Measurements from ENCODE around the gene SHB. TPM values are rescaled to one million over a fixed set of nuclear protein-coding genes. Genes with fewer than 3 reads are reported as not detected.
A peak's percentile ranks its signal among the peaks of the same experiment; 100 is the strongest.
"Not testable (repeated sequence)": the region's sequence is repeated elsewhere in the genome, so short reads cannot be mapped to it uniquely, and the experiment has no call there.

Gene SHB
- total RNA-seq, 4 donors from 2014 or later, result 17.7 to 31.4 (median 24.2) TPM

DNA sequence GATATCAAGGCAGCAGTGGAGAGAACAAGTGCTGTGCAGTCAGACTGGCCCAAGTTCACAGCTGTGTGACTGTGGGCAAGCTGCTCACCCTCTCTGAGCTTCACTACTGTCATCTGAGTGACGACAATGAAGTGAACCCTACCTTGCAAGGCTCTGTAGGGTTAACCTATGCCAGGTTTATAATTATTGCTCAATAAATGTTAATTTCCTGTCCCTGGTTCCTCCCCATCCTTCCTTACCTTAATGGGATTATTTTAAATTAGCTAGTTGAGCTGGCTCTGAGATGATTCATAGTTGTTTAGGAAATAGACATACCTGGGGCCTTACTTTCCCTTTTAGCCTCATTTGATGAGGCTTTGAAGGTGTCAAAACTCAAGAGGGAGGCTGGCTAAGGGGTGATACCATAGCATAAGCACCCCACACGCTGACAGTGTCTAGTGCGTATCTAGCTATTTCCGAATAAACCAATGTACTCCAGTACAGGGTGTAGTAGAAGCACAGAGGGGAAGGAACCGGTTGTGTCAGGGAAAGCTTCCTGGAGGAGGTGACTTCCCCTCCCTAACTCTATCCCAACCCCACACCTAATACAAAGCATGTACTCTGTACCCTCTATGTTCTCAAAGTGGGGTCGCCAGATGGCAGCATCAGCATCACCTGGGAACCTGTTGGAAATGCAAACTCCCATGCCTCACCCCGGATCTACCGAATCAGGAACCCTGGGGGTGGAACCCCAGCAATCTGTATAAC, 101.8 kb downstream of the SHB start:
- Histone ChIP-seq H3K4me3 (no peak overlapping the region), H3K27me3 (no peaks in the 10 kb centered on the region), H3K4me1 (peaks cover 50 to 97% (median 64%) of the 10 kb centered on the region in 3 donors), H3K27ac (peak overlapping the region; percentile 83 to 91 (median 85)), H3K9me3 (no peaks in the 10 kb centered on the region), H3K36me3 (peaks cover 0 to 28% (median 0%) of the 10 kb centered on the region in 3 donors)
- DNase-seq, result no peak
- no peak for TF ChIP-seq POLR2A (IDR thresholded peaks at IDR 0.05)
- TF ChIP-seq CTCF (IDR thresholded peaks at IDR 0.05), result no peak
- intact Hi-C loops (cut with DNase I), result loop anchor here (10.0 kb wide), 1 partner anchor 58 kb away; no protein-coding TSS in a partner anchor
- WGBS, 2 donors, result 49 to 60% methylated on average over 7 to 8 of the region's 8 CpGs

DNA sequence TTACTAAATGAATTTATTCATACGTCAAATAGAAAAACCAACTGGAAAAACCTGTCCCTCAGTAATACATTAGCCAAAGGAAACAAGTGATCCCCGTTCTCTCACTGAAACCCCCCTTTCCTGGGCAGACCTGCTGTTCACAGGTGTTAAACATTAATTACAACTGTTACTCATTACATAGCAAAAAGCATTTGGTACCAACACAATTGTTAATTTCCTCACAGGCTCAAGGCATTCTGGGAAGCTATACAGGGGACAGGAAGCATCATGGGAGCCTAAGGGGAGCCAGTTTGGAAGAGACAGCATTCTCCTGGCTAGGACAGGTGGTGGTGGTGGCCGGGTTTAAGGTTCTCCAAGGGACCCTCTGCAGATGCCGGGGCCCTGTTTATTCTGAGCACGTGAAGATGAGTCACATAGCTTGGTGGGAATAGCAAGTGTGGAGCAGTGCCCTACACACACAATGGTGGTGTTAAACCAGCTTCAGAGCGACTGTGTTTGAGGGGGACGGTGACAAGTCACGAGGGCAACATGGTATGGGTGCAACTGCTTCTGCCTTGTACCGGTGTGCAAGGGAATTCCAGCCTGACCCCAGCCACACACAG, 102.5 kb downstream of the SHB start:
- no peak overlapping the region for H3K4me3 ChIP-seq
- no peaks in the 10 kb centered on the region for H3K27me3 ChIP-seq
- H3K4me1 ChIP-seq, result peaks cover 47 to 90% (median 61%) of the 10 kb centered on the region in 3 donors
- 29 to 59% methylated on average over 5 to 9 of the region's 9 CpGs for WGBS, 2 donors
- peaks cover 0 to 21% (median 0%) of the 10 kb centered on the region in 3 donors for H3K36me3 ChIP-seq
- H3K9me3 ChIP-seq, result no peaks in the 10 kb centered on the region
- no peak for TF ChIP-seq CTCF (IDR thresholded peaks at IDR 0.05)
- no peak for TF ChIP-seq POLR2A (IDR thresholded peaks at IDR 0.05)
- no peak for DNase-seq
- H3K27ac ChIP-seq, result peak overlapping the region; percentile 83 to 91 (median 85)
- intact Hi-C loops (cut with DNase I), result loop anchor here (10.0 kb wide), 1 partner anchor 58 kb away; no protein-coding TSS in a partner anchor

- not testable (repeated sequence) for H3K4me3 ChIP-seq, DNase-seq, H3K9me3 ChIP-seq, H3K27me3 ChIP-seq
- peaks cover 47 to 83% (median 61%) of the 10 kb centered on the region in 3 donors for H3K4me1 ChIP-seq
- peak overlapping the region; percentile 83 to 91 (median 85) for H3K27ac ChIP-seq
- 51 to 66% methylated on average over 2 to 3 of the region's 7 CpGs for WGBS, 2 donors
- intact Hi-C loops (cut with DNase I), result loop anchor here (10.0 kb wide), 1 partner anchor 59 kb away; no protein-coding TSS in a partner anchor
- peaks cover 0 to 14% (median 0%) of the 10 kb centered on the region in 3 donors for H3K36me3 ChIP-seq
These were observed 103.2 kb downstream of the SHB start for GRCh38 chr9:37965676-37966345.

DNA sequence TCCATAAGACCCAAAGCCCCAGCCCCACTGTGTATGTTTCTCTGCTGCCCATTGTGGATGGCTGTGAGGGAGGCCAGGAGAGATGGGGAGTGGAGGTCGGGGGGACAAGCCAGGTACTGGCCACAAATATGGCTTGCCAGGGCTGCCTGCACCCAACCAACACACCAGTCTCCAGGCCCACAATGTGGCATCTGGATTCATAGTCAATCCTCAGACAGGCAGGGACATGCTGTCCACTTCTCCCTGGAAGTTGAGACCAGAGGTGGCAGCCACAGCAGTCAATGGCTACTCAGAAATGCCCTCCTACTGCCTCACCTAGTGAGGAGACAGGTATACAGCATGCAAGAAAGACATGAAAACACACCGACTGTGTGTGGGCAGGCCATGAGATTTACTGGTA, 103.9 kb downstream of the SHB start:
- intact Hi-C loops (cut with DNase I), result loop anchor here (10.0 kb wide), 1 partner anchor 60 kb away; no protein-coding TSS in a partner anchor
- no peaks in the 10 kb centered on the region for H3K27me3 ChIP-seq
- H3K9me3 ChIP-seq, result no peaks in the 10 kb centered on the region
- peaks cover 47 to 76% (median 61%) of the 10 kb centered on the region in 3 donors for H3K4me1 ChIP-seq
- 33 to 52% methylated on average over 2 of the region's 2 CpGs for WGBS, 2 donors
- TF ChIP-seq CTCF (IDR thresholded peaks at IDR 0.05), result no peak
- no peak for TF ChIP-seq POLR2A (IDR thresholded peaks at IDR 0.05)
- H3K27ac ChIP-seq, result peak overlapping the region; percentile 83 to 91 (median 85)
- H3K4me3 ChIP-seq, result no peak overlapping the region
- DNase-seq, result no peak
- H3K36me3 ChIP-seq, result peaks cover 0 to 7% (median 0%) of the 10 kb centered on the region in 3 donors

DNA sequence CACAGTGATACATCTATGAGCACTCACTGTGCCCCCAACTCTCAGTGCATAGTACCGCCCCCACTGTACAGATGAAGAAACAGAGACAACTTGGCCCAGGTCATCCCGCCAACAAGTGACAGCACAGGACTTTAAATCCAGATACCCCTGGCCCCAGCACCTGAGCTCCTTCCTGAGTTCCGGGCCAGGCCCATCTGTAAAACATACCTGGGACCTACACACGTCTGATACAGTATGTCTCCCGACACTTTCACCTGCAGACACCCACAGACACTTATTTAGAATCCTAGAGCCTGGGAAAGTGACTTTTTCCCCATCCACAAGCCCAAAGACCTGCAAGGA, 104.3 kb downstream of the SHB start:
- H3K27me3 ChIP-seq, result no peaks in the 10 kb centered on the region
- no peaks in the 10 kb centered on the region for H3K9me3 ChIP-seq
- no peak overlapping the region for H3K4me3 ChIP-seq
- H3K36me3 ChIP-seq, result peaks cover 0 to 3% (median 0%) of the 10 kb centered on the region in 3 donors
- no peak for DNase-seq
- H3K4me1 ChIP-seq, result peaks cover 47 to 72% (median 61%) of the 10 kb centered on the region in 3 donors
- 51 to 69% methylated on average over 2 to 3 of the region's 5 CpGs for WGBS, 2 donors
- intact Hi-C loops (cut with DNase I), result loop anchor here (10.0 kb wide), 1 partner anchor 60 kb away; no protein-coding TSS in a partner anchor
- TF ChIP-seq CTCF (IDR thresholded peaks at IDR 0.05), result no peak
- no peak for TF ChIP-seq POLR2A (IDR thresholded peaks at IDR 0.05)
- peak overlapping the region; percentile 83 to 91 (median 85) for H3K27ac ChIP-seq
